HEK293 (cell line): ENCODE results near the gene GALNT2.

Experiments
- GFI1B ChIP-seq: fragments of 450-650 bp; formaldehyde crosslinking; IDR thresholded peaks from 2 replicates; pipeline ENCODE4 v1.5.1; 2016; ENCODE audit warnings: missing biosample characterization, missing genetic modification characterization
- KLF16 ChIP-seq: fragments of 450-650 bp; formaldehyde crosslinking; IDR thresholded peaks from 2 replicates; pipeline ENCODE4 v1.5.1; 2017; ENCODE audit warnings: missing biosample characterization, missing genetic modification characterization
- ZNF341 ChIP-seq: fragments of 450-650 bp; formaldehyde crosslinking; IDR thresholded peaks from 2 replicates; pipeline ENCODE4; 2016; ENCODE audit warnings: low read depth, missing biosample characterization, missing genetic modification characterization
- ZNF777 ChIP-seq: fragments of 450-650 bp; formaldehyde crosslinking; IDR thresholded peaks from 2 replicates; pipeline ENCODE4 v1.5.1; 2017; ENCODE audit warnings: missing biosample characterization, missing genetic modification characterization, borderline replicate concordance
- TF ChIP-seq, protein P1 (sequence below): fragments of 450-650 bp; formaldehyde crosslinking; IDR thresholded peaks from 2 replicates; pipeline ENCODE4 v1.5.1; 2016; ENCODE audit warnings: missing biosample characterization, missing genetic modification characterization
- TF ChIP-seq, protein P2 (sequence below): fragments of 450-650 bp; formaldehyde crosslinking; IDR thresholded peaks from 2 replicates; pipeline ENCODE4 v1.5.1; 2016; ENCODE audit warnings: missing biosample characterization, missing genetic modification characterization

DNA sequence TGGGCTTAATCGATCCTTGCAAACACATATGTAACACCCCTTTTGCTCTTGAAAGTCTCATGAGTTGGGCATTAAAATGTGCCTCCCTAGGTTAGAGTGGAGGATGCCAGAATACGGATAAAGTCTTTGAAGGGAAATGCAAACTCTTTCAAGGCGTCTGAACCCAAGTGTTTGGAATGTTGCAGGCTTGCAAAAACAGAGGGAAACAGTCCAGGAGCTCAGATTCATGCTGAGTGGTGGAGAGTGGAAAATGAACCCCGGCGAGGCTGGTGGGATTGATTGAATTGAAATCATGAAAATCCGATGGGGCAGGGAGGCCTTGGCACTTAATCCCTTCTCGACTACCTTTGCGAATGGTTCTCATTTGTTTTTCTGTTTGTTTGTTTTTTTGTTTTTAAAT, 183.6 kb downstream of the GALNT2 start:
- TF ChIP-seq ZNF341 (no peak), ZNF777 (tag by site-specific recombination) (no peak), GFI1B (tag by site-specific recombination) (no peak), KLF16 (no peak)
- TF ChIP-seq, protein P1, sequence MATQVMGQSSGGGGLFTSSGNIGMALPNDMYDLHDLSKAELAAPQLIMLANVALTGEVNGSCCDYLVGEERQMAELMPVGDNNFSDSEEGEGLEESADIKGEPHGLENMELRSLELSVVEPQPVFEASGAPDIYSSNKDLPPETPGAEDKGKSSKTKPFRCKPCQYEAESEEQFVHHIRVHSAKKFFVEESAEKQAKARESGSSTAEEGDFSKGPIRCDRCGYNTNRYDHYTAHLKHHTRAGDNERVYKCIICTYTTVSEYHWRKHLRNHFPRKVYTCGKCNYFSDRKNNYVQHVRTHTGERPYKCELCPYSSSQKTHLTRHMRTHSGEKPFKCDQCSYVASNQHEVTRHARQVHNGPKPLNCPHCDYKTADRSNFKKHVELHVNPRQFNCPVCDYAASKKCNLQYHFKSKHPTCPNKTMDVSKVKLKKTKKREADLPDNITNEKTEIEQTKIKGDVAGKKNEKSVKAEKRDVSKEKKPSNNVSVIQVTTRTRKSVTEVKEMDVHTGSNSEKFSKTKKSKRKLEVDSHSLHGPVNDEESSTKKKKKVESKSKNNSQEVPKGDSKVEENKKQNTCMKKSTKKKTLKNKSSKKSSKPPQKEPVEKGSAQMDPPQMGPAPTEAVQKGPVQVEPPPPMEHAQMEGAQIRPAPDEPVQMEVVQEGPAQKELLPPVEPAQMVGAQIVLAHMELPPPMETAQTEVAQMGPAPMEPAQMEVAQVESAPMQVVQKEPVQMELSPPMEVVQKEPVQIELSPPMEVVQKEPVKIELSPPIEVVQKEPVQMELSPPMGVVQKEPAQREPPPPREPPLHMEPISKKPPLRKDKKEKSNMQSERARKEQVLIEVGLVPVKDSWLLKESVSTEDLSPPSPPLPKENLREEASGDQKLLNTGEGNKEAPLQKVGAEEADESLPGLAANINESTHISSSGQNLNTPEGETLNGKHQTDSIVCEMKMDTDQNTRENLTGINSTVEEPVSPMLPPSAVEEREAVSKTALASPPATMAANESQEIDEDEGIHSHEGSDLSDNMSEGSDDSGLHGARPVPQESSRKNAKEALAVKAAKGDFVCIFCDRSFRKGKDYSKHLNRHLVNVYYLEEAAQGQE, result no peak
- TF ChIP-seq, protein P2, sequence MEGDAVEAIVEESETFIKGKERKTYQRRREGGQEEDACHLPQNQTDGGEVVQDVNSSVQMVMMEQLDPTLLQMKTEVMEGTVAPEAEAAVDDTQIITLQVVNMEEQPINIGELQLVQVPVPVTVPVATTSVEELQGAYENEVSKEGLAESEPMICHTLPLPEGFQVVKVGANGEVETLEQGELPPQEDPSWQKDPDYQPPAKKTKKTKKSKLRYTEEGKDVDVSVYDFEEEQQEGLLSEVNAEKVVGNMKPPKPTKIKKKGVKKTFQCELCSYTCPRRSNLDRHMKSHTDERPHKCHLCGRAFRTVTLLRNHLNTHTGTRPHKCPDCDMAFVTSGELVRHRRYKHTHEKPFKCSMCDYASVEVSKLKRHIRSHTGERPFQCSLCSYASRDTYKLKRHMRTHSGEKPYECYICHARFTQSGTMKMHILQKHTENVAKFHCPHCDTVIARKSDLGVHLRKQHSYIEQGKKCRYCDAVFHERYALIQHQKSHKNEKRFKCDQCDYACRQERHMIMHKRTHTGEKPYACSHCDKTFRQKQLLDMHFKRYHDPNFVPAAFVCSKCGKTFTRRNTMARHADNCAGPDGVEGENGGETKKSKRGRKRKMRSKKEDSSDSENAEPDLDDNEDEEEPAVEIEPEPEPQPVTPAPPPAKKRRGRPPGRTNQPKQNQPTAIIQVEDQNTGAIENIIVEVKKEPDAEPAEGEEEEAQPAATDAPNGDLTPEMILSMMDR (tag by site-specific recombination), result no peak
